ENCODE measurements around the gene PLA1A. TPM values are rescaled to one million over a fixed set of nuclear protein-coding genes. Genes with fewer than 3 reads are reported as not detected.
A peak's percentile ranks its signal among the peaks of the same experiment; 100 is the strongest.
"Not testable (repeated sequence)": the region's sequence is repeated elsewhere in the genome, so short reads cannot be mapped to it uniquely, and the experiment has no call there.

PLA1A gene
- polyA plus RNA-seq, 6 donors from 2014 or later = not detected

- Mint-ChIP-seq H3K4me1 (peaks cover 18 to 29% (median 22%) of the 10 kb centered on the region in 3 donors), H3K9me3 (no peaks in the 10 kb centered on the region), H3K4me3 (peak overlapping the region; percentile 12 to 94 (median 86)), H3K36me3 (peaks cover 0 to 5% of the 10 kb centered on the region in 2 donors), H3K27me3 (peaks cover 0 to 3% (median 0%) of the 10 kb centered on the region in 3 donors), H3K27ac (peak overlapping the region in 3 of 6 donors; percentile 57 to 96 (median 84))
- ATAC-seq (ENCODE audit: low read depth in 2 of 2) (no peak), DNase-seq (no peak)
These were observed 77.6 kb downstream of the PLA1A start for GRCh38 chr3:119675188-119675874.

- H3K4me1 Mint-ChIP-seq = peaks cover 18 to 29% (median 22%) of the 10 kb centered on the region in 3 donors
- no peak for ATAC-seq (ENCODE audit: low read depth in 2 of 2)
These were observed 78.3 kb downstream of the PLA1A start for GRCh38 chr3:119676020-119676419.

GRCh38 chr3:119676771-119677640 is 79.3 kb downstream of the PLA1A start, which contains the start of gene COX17:
TSS of gene COX17 (minus strand) at chr3:119677406. CDS start at chr3:119677310, 96 bp downstream.
- Mint-ChIP-seq H3K9me3 (no peaks in the 10 kb centered on the region), H3K36me3 (no peaks in the 10 kb centered on the region), H3K27ac (peak within 1 kb of the TSS; percentile 94 to 99 (median 96)), H3K4me3 (peak within 1 kb of the TSS; percentile 84 to 94 (median 90)), H3K27me3 (peaks cover 0 to 3% (median 0%) of the 10 kb centered on the region in 3 donors), H3K4me1 (peaks cover 18 to 29% (median 22%) of the 10 kb centered on the region in 3 donors)
- ATAC-seq (ENCODE audit: low read depth in 2 of 2) (peak; percentile 90 to 92), DNase-seq (peak; percentile 96)

More at GRCh38 chr3:119676020-119676419, 78.3 kb downstream of the PLA1A start:
- peaks cover 0 to 4% of the 10 kb centered on the region in 2 donors for H3K36me3 Mint-ChIP-seq
- peak overlapping the region in 3 of 6 donors; percentile 7 to 96 (median 57) for H3K27ac Mint-ChIP-seq
- H3K9me3 Mint-ChIP-seq = no peaks in the 10 kb centered on the region
- H3K27me3 Mint-ChIP-seq = peaks cover 0 to 3% (median 0%) of the 10 kb centered on the region in 3 donors
- DNase-seq = no peak
- H3K4me3 Mint-ChIP-seq = peak overlapping the region; percentile 84 to 94 (median 90)

GRCh38 chr3:119677641-119677934 is 79.9 kb downstream of the PLA1A start:
- Mint-ChIP-seq H3K27me3 (peaks cover 0 to 3% (median 0%) of the 10 kb centered on the region in 3 donors), H3K27ac (peak overlapping the region; percentile 94 to 99 (median 96)), H3K4me1 (peaks cover 18 to 25% (median 22%) of the 10 kb centered on the region in 3 donors), H3K4me3 (peak overlapping the region; percentile 84 to 94 (median 90)), H3K9me3 (no peaks in the 10 kb centered on the region), H3K36me3 (no peaks in the 10 kb centered on the region)
- DNase-seq (no peak), ATAC-seq (ENCODE audit: low read depth in 2 of 2) (no peak)

GRCh38 chr3:119678209-119678608 is 80.5 kb downstream of the PLA1A start:
- Mint-ChIP-seq H3K27ac (peak overlapping the region in 2 of 6 donors; percentile 42 to 96), H3K4me3 (peak overlapping the region in 3 of 8 donors; percentile 25 to 84 (median 56)), H3K4me1 (peaks cover 18 to 25% (median 22%) of the 10 kb centered on the region in 3 donors)
- not testable (repeated sequence) for H3K36me3 Mint-ChIP-seq; H3K27me3 Mint-ChIP-seq; ATAC-seq (ENCODE audit: low read depth in 2 of 2); DNase-seq; H3K9me3 Mint-ChIP-seq

Other genes starting within 250 kb of the PLA1A start
- 10 to 100 TPM in 4 of 6 donors, 1 to 10 TPM in 2; 3.5 to 16.1 (median 10.7) TPM for gene TMEM39A, start 134.3 kb upstream of the PLA1A start, polyA plus RNA-seq (ENCODE audit: low read depth in 6 of 6)
- gene POGLUT1, start 128.9 kb upstream of the PLA1A start, polyA plus RNA-seq (ENCODE audit: low read depth in 6 of 6) = 10 to 100 TPM; 12.4 to 29.1 (median 22.2) TPM
- 10 to 100 TPM; 57.3 to 77.6 (median 64.2) TPM for gene TIMMDC1, start 99.3 kb upstream of the PLA1A start, polyA plus RNA-seq (ENCODE audit: low read depth in 6 of 6)
- gene CD80, start 38.3 kb upstream of the PLA1A start, polyA plus RNA-seq (ENCODE audit: low read depth in 6 of 6) = 1 to 10 TPM in 1 of 6 donors, under 1 TPM in 4, not detected in 1; 0.60 to 1.1 (median 0.94) TPM
- 10 to 100 TPM; 10.4 to 16.8 (median 14.4) TPM for gene ADPRH, start 18.4 kb upstream of the PLA1A start, polyA plus RNA-seq (ENCODE audit: low read depth in 6 of 6)
- gene POPDC2, start 62.7 kb downstream of the PLA1A start, polyA plus RNA-seq (ENCODE audit: low read depth in 6 of 6) = 1 to 10 TPM; 2.0 to 4.0 (median 2.4) TPM
- gene COX17, start 79.5 kb downstream of the PLA1A start, polyA plus RNA-seq (ENCODE audit: low read depth in 6 of 6) = 10 to 100 TPM; 67.3 to 99.7 (median 81.1) TPM
- under 1 TPM in 3 of 6 donors, not detected in 3; 0.12 to 0.43 (median 0.31) TPM for gene CFAP91, start 105.1 kb downstream of the PLA1A start, polyA plus RNA-seq (ENCODE audit: low read depth in 6 of 6)
- under 1 TPM in 4 of 6 donors, not detected in 2; 0.15 to 0.65 (median 0.26) TPM for gene NR1I2, start 184.2 kb downstream of the PLA1A start, polyA plus RNA-seq (ENCODE audit: low read depth in 6 of 6)